Measurements from ENCODE around the gene LRP5.

LRP5 gene

GRCh38 chr11:68329978-68330699 is 17.7 kb downstream of the LRP5 start:
- Histone ChIP-seq H3K4me3 (ENCODE audit: low read length in 2 of 2) (no peak overlapping the region), H3K23ac (ENCODE audit: low read depth, low read length, poor library complexity) (no peak overlapping the region), H2BK5ac (ENCODE audit: low read length) (peak overlapping the region; percentile 0), H3K4me1 (ENCODE audit: control insufficient read depth in 2 of 2, insufficient read depth in 1 of 2, low read depth in 1 of 2, low read length in 2 of 2) (peaks cover 40 to 53% of the 10 kb centered on the region in 2 donors), H2BK12ac (ENCODE audit: low read length) (peak overlapping the region; percentile 43), H2AFZ (ENCODE audit: low read length) (no peak overlapping the region), H3K4me2 (ENCODE audit: insufficient read depth, low read length, poor library complexity, severe bottlenecking) (no peak overlapping the region), H4K91ac (ENCODE audit: low read depth, low read length, poor library complexity) (no peak overlapping the region), H2AK5ac (ENCODE audit: low read depth, low read length) (peak overlapping the region; percentile 83), H2BK120ac (ENCODE audit: low read depth, low read length) (no peak overlapping the region), H3K14ac (ENCODE audit: low read length) (no peak overlapping the region), H2BK15ac (ENCODE audit: low read length) (peak overlapping the region; percentile 72), H3K27ac (replicated peaks; ENCODE audit: low read length) (peak overlapping the region; percentile 2), H4K8ac (ENCODE audit: low read depth, low read length) (no peak overlapping the region), H3K9me3 (replicated peaks in 1 of 2; ENCODE audit: control insufficient read depth in 2 of 2, insufficient read depth in 1 of 2, low read depth in 1 of 2, low read length in 2 of 2) (no peaks in the 10 kb centered on the region), H3K18ac (ENCODE audit: low read length) (peak overlapping the region; percentile 72), H3K9ac (ENCODE audit: low read depth, low read length, poor library complexity) (no peak overlapping the region), H3K36me3 (replicated peaks in 1 of 2; ENCODE audit: control insufficient read depth in 2 of 2, insufficient read depth in 2 of 2, low read length in 2 of 2) (peaks cover 0 to 7% of the 10 kb centered on the region in 2 donors), H3K27me3 (ENCODE audit: control insufficient read depth in 3 of 3, insufficient read depth in 3 of 3, low read depth in 1 of 3, low read length in 3 of 3) (no peaks in the 10 kb centered on the region), H3K4ac (ENCODE audit: low read length) (no peak overlapping the region), H3K79me1 (ENCODE audit: low read depth, low read length) (peaks cover 13% of the 10 kb centered on the region)
- no CpG with 5 or more reads among the region's 13 CpGs for WGBS, 2 donors (ENCODE audit: extremely low coverage in 2 of 2, insufficient read length in 2 of 2, insufficient replicate concordance in 1 of 2)
- no peak for DNase-seq (ENCODE audit: low spot score)

- H3K27ac ChIP-seq (replicated peaks; ENCODE audit: low read length): peak overlapping the region; percentile 2
- no peak overlapping the region for H3K23ac ChIP-seq (ENCODE audit: low read depth, low read length, poor library complexity)
- peaks cover 13% of the 10 kb centered on the region for H3K79me1 ChIP-seq (ENCODE audit: low read depth, low read length)
- peak overlapping the region; percentile 83 for H2AK5ac ChIP-seq (ENCODE audit: low read depth, low read length)
- no CpG with 5 or more reads among the region's 16 CpGs for WGBS, 2 donors (ENCODE audit: extremely low coverage in 2 of 2, insufficient read length in 2 of 2, insufficient replicate concordance in 1 of 2)
- H2BK5ac ChIP-seq (ENCODE audit: low read length): peak overlapping the region; percentile 0
- H3K27me3 ChIP-seq (ENCODE audit: control insufficient read depth in 3 of 3, insufficient read depth in 3 of 3, low read depth in 1 of 3, low read length in 3 of 3): no peaks in the 10 kb centered on the region
- peak overlapping the region; percentile 72 for H3K18ac ChIP-seq (ENCODE audit: low read length)
- H3K4me1 ChIP-seq (ENCODE audit: control insufficient read depth in 2 of 2, insufficient read depth in 1 of 2, low read depth in 1 of 2, low read length in 2 of 2): peaks cover 35 to 47% of the 10 kb centered on the region in 2 donors
- H3K4me3 ChIP-seq (ENCODE audit: low read length in 2 of 2): no peak overlapping the region
- H3K9me3 ChIP-seq (replicated peaks in 1 of 2; ENCODE audit: control insufficient read depth in 2 of 2, insufficient read depth in 1 of 2, low read depth in 1 of 2, low read length in 2 of 2): no peaks in the 10 kb centered on the region
- H2BK120ac ChIP-seq (ENCODE audit: low read depth, low read length): no peak overlapping the region
- no peak overlapping the region for H3K9ac ChIP-seq (ENCODE audit: low read depth, low read length, poor library complexity)
- no peak overlapping the region for H3K4me2 ChIP-seq (ENCODE audit: insufficient read depth, low read length, poor library complexity, severe bottlenecking)
- peak overlapping the region; percentile 43 for H2BK12ac ChIP-seq (ENCODE audit: low read length)
- no peak overlapping the region for H3K14ac ChIP-seq (ENCODE audit: low read length)
- H2AFZ ChIP-seq (ENCODE audit: low read length): no peak overlapping the region
- no peak for DNase-seq (ENCODE audit: low spot score)
- no peak overlapping the region for H4K91ac ChIP-seq (ENCODE audit: low read depth, low read length, poor library complexity)
- H4K8ac ChIP-seq (ENCODE audit: low read depth, low read length): no peak overlapping the region
- H3K4ac ChIP-seq (ENCODE audit: low read length): no peak overlapping the region
- no peak overlapping the region for H2BK15ac ChIP-seq (ENCODE audit: low read length)
- peaks cover 0 to 7% of the 10 kb centered on the region in 2 donors for H3K36me3 ChIP-seq (replicated peaks in 1 of 2; ENCODE audit: control insufficient read depth in 2 of 2, insufficient read depth in 2 of 2, low read length in 2 of 2)
Observed at GRCh38 chr11:68330700-68331337, 18.4 kb downstream of the LRP5 start.

- H3K79me1 ChIP-seq (ENCODE audit: low read depth, low read length): peaks cover 13% of the 10 kb centered on the region
- no peak overlapping the region for H2BK15ac ChIP-seq (ENCODE audit: low read length)
- H3K9ac ChIP-seq (ENCODE audit: low read depth, low read length, poor library complexity): peak overlapping the region; percentile 12
- H3K14ac ChIP-seq (ENCODE audit: low read length): no peak overlapping the region
- no peak overlapping the region for H2BK120ac ChIP-seq (ENCODE audit: low read depth, low read length)
- H3K27me3 ChIP-seq (ENCODE audit: control insufficient read depth in 3 of 3, insufficient read depth in 3 of 3, low read depth in 1 of 3, low read length in 3 of 3): no peaks in the 10 kb centered on the region
- no peak overlapping the region for H3K4me3 ChIP-seq (ENCODE audit: low read length in 2 of 2)
- no peak overlapping the region for H3K4me2 ChIP-seq (ENCODE audit: insufficient read depth, low read length, poor library complexity, severe bottlenecking)
- H3K36me3 ChIP-seq (replicated peaks in 1 of 2; ENCODE audit: control insufficient read depth in 2 of 2, insufficient read depth in 2 of 2, low read length in 2 of 2): peaks cover 0 to 7% of the 10 kb centered on the region in 2 donors
- H4K91ac ChIP-seq (ENCODE audit: low read depth, low read length, poor library complexity): no peak overlapping the region
- no peak overlapping the region for H3K27ac ChIP-seq (replicated peaks; ENCODE audit: low read length)
- H3K18ac ChIP-seq (ENCODE audit: low read length): no peak overlapping the region
- no peaks in the 10 kb centered on the region for H3K9me3 ChIP-seq (replicated peaks in 1 of 2; ENCODE audit: control insufficient read depth in 2 of 2, insufficient read depth in 1 of 2, low read depth in 1 of 2, low read length in 2 of 2)
- H3K4me1 ChIP-seq (ENCODE audit: control insufficient read depth in 2 of 2, insufficient read depth in 1 of 2, low read depth in 1 of 2, low read length in 2 of 2): peaks cover 34 to 41% of the 10 kb centered on the region in 2 donors
- no peak overlapping the region for H3K23ac ChIP-seq (ENCODE audit: low read depth, low read length, poor library complexity)
- no CpG with 5 or more reads among the region's 14 CpGs for WGBS, 2 donors (ENCODE audit: extremely low coverage in 2 of 2, insufficient read length in 2 of 2, insufficient replicate concordance in 1 of 2)
- H2AK5ac ChIP-seq (ENCODE audit: low read depth, low read length): peak overlapping the region; percentile 83
- no peak overlapping the region for H3K4ac ChIP-seq (ENCODE audit: low read length)
- H4K8ac ChIP-seq (ENCODE audit: low read depth, low read length): no peak overlapping the region
- H2BK5ac ChIP-seq (ENCODE audit: low read length): no peak overlapping the region
- H2AFZ ChIP-seq (ENCODE audit: low read length): no peak overlapping the region
- no peak for DNase-seq (ENCODE audit: low spot score)
- no peak overlapping the region for H2BK12ac ChIP-seq (ENCODE audit: low read length)
Observed at GRCh38 chr11:68331338-68331947, 19.1 kb downstream of the LRP5 start.

GRCh38 chr11:68332186-68332585 is 19.8 kb downstream of the LRP5 start:
- WGBS, 2 donors (ENCODE audit: extremely low coverage in 2 of 2, insufficient read length in 2 of 2, insufficient replicate concordance in 1 of 2): no CpG with 5 or more reads among the region's 9 CpGs

More at GRCh38 chr11:68332186-68332585, 19.8 kb downstream of the LRP5 start:
- DNase-seq (ENCODE audit: low spot score): no peak
- no peak overlapping the region for H3K9ac ChIP-seq (ENCODE audit: low read depth, low read length, poor library complexity)
- peak overlapping the region; percentile 1 for H3K4ac ChIP-seq (ENCODE audit: low read length)
- peak overlapping the region; percentile 89 for H3K18ac ChIP-seq (ENCODE audit: low read length)
- H3K27me3 ChIP-seq (ENCODE audit: control insufficient read depth in 3 of 3, insufficient read depth in 3 of 3, low read depth in 1 of 3, low read length in 3 of 3): no peaks in the 10 kb centered on the region
- H2BK5ac ChIP-seq (ENCODE audit: low read length): no peak overlapping the region
- no peak overlapping the region for H2BK120ac ChIP-seq (ENCODE audit: low read depth, low read length)
- H2AFZ ChIP-seq (ENCODE audit: low read length): no peak overlapping the region
- no peak overlapping the region for H3K4me3 ChIP-seq (ENCODE audit: low read length in 2 of 2)
- H3K27ac ChIP-seq (replicated peaks; ENCODE audit: low read length): no peak overlapping the region
- H2AK5ac ChIP-seq (ENCODE audit: low read depth, low read length): peak overlapping the region; percentile 97
- H3K4me2 ChIP-seq (ENCODE audit: insufficient read depth, low read length, poor library complexity, severe bottlenecking): no peak overlapping the region
- no peak overlapping the region for H4K91ac ChIP-seq (ENCODE audit: low read depth, low read length, poor library complexity)
- H3K36me3 ChIP-seq (replicated peaks in 1 of 2; ENCODE audit: control insufficient read depth in 2 of 2, insufficient read depth in 2 of 2, low read length in 2 of 2): peaks cover 0 to 7% of the 10 kb centered on the region in 2 donors
- H2BK15ac ChIP-seq (ENCODE audit: low read length): peak overlapping the region; percentile 62
- H4K8ac ChIP-seq (ENCODE audit: low read depth, low read length): no peak overlapping the region
- H3K9me3 ChIP-seq (replicated peaks in 1 of 2; ENCODE audit: control insufficient read depth in 2 of 2, insufficient read depth in 1 of 2, low read depth in 1 of 2, low read length in 2 of 2): no peaks in the 10 kb centered on the region
- H2BK12ac ChIP-seq (ENCODE audit: low read length): no peak overlapping the region
- H3K4me1 ChIP-seq (ENCODE audit: control insufficient read depth in 2 of 2, insufficient read depth in 1 of 2, low read depth in 1 of 2, low read length in 2 of 2): peaks cover 30 to 37% of the 10 kb centered on the region in 2 donors
- H3K23ac ChIP-seq (ENCODE audit: low read depth, low read length, poor library complexity): no peak overlapping the region
- H3K79me1 ChIP-seq (ENCODE audit: low read depth, low read length): peaks cover 9% of the 10 kb centered on the region
- H3K14ac ChIP-seq (ENCODE audit: low read length): peak overlapping the region; percentile 64

Data from neuronal stem cell (in vitro differentiated cells).